Stimulated activated CD4-positive, alpha-beta T cell treated with anti-CD3 and anti-CD28 coated beads, TNF-alpha, amount 100 ng/mL, for 4 hours (primary cell): ENCODE results near the gene SLC38A10.

Experiments used
- DNase-seq, 3 experiments: peaks; one replicate each; pipeline ENCODE4 v3.0.0-alpha.2; 2020; ENCODE audit warnings: low read depth in 3 of 3

The SLC38A10 gene

DNA sequence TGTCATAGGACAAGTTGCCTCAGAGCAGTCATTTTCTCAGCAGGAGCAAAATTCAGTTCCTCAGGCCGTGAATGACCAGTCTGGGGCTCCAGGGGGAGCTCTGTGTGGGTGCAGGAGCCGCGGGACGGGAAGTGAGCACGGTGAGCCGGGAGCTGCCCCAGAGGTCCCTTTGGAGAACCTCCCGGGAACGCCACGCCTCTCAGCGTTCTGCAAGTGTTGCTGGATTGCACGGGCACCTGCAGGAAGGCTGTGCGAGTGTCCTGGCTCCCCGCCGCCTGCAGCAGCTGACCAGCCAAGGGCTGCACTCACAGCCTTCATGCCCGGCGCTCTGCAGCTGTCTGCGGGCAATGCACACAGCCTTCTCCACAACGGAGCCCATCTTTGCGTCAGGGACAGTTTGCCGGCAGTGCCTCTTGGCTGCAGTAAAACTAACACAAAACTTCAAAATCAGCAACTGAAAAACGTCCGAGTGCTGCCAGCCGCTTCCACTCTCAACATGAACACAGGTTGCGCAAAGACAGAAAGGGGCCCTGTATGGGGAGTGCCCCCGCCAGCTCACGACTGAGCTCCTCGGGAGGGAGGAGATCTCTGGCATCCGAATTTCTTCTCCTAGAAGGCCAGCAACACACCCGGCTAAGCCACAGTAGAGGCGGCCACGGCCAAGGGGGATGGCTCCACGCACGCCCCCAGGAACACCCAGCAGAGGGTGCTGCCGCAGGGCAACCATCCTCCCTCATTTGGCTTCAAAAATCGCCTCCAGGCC is 40.0 kb downstream of the SLC38A10 start:
- DNase-seq, result no peak

DNA sequence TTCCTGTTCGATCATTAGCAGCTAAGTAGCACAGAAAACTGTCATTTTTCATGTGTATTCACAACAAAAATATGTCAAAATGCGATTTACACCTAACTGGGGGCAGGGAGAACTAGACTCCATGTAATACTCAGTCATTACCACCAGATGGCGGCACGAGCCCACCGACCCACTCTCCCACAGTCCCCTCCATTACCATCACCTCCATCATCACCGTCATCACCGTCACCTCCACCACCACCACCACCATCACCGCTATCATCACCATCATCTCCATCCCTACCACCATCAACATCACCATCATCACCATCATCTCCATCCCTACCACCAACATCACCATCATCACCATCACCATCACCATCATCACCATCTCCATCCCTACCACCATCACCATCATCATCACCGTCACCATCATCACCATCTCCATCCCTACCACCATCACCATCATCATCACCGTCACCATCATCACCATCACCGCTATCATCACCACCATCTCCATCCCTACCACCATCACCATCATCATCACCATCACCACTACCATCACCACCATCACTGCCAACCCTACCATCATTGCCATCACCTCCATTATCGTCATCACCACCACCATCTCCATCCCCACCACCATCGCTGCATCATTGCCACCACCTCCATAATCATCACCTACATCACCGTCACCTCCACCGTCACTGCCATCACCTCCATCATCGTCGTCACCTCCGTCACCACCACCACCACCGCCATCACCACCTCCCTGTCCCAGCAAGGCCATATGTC is 41.6 kb downstream of the SLC38A10 start:
- DNase-seq, result peak in 2 of 3 experiments; percentile 36 to 38

- DNase-seq, result no peak
These were observed 42.1 kb downstream of the SLC38A10 start for GRCh38 chr17:81252987-81253329.

DNA sequence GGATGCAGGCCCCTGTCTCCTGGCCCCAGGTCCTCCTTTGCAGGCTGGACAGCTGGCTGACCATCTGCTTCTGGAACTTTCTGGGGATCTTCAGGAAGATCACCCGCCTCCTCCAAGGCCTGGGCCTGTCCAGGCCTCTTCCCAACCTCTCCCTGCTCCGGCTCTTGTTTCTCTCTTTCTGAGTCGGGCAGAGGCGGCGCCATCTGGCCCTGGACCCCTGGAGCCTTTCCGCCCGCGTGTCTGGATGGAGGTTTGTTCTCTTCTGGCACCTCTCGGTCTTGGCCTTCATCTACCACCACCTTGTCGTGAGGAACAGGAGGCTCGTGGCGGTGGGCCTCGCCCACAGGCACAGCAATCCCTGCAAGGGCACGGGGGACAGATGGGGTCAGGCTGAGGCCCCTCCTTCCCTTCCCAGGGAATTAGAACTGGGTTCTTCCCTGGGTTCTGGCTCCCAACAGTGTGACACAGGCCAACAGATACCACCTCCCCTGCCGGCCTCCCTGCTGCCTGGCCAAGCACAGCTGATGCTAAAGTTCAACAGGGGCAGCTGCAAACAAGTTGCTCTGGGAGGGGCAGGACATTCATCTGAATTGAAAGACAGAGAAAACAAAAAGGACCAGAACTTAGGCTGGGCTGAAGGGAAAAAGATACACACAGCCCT is 42.7 kb downstream of the SLC38A10 start:
- no peak for DNase-seq

- no peak for DNase-seq
These were observed 43.3 kb downstream of the SLC38A10 start for GRCh38 chr17:81251709-81252301.

- no peak for DNase-seq
These were observed 43.9 kb downstream of the SLC38A10 start for GRCh38 chr17:81251094-81251708.

- DNase-seq, result no peak
These were observed 44.6 kb downstream of the SLC38A10 start for GRCh38 chr17:81250286-81251093.

DNA sequence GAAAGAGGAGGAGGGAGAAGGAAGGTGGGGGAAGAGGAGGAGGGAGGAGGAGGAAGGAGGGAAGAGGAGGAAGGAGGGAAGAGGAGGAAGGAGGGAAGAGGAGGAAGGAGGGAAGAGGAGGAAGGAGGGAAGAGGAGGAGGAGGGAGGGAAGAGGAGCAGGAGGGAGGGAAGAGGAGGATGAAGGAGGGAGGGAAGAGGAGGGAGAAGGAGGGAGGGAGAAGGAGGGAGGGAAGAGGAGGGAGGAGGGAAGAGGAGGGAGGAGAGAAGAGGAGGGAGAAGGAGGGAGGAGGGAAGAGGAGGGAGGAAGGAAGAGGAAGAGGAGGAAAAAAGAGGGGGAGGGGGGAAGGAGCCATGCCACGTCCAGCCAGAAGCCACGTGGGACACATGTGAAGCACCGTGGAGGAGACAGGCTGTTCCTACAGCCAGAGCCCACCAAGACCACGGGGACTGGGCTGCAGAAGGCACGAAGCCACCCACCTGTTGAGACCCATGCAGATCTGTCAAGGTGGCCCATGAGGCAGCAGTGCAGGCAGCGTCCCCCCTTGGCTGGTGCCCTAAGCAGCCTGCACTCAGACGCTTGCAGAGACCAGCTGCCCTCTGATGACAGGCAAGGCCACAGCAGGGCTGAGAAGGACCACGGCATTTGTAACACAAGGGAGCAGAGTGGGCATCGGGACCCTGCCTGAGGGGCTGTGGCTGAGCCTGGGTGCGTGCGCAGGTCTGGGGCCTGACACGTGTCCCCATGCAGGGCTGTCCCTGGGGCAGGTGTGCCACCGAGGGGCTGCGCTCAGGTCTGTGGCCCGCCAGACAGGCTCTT is 45.7 kb downstream of the SLC38A10 start:
- no peak for DNase-seq

DNA sequence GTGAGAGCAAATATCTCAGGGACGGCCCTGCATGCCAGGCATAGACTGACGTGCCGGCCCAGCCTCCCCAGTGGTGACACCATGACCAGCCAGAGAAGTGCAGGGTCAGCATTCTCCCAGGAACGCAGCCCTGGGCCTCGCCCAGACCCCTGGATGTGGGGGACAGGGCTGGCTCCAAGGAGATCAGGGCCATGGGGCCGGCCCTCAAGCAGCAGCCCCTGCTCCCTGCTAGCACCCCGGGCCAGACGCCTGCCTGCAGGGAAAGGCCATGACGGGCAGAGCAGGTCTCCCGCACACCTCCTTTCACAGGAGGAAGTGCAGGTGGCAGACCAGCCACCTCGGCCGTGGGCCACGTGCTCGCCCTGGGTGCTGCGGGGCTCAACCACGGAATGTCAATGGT is 46.5 kb downstream of the SLC38A10 start:
- DNase-seq, result no peak

- no peak for DNase-seq
These were observed 47.6 kb downstream of the SLC38A10 start for GRCh38 chr17:81247339-81247990.

DNA sequence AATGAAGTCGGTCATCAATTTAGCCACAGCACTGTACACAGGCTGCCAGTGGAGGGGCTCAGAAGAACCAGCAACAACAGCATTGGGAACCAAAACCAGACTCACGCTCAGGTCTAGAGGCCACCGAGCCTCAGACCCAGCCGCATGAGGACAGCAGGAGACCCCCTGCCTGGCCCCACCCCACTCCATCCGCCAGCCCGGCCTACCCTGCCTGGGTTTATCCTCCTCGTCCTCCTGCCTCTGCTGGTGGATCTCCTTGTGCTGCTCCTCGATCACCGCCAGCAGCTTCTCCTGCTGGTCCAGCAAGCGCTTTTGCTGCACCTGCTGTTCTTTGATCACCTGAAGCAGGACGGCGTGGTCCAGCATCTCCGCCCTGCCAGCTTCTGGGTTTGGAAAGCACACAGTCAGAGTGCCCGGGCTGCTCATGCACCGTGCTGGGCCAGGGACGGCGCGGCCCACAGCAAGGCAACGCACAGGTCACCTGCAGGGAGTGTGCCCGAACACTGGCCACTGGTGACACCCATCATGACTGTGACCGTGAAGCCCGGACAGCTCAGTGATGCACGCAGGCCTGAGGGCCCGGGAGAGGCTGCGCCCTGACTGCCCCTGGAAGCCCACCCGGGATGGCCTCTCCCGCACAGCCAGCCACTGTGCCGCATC is 48.3 kb downstream of the SLC38A10 start:
- DNase-seq, result no peak

GRCh38 chr17:81246343-81246670 is 48.8 kb downstream of the SLC38A10 start:
- no peak for DNase-seq

DNA sequence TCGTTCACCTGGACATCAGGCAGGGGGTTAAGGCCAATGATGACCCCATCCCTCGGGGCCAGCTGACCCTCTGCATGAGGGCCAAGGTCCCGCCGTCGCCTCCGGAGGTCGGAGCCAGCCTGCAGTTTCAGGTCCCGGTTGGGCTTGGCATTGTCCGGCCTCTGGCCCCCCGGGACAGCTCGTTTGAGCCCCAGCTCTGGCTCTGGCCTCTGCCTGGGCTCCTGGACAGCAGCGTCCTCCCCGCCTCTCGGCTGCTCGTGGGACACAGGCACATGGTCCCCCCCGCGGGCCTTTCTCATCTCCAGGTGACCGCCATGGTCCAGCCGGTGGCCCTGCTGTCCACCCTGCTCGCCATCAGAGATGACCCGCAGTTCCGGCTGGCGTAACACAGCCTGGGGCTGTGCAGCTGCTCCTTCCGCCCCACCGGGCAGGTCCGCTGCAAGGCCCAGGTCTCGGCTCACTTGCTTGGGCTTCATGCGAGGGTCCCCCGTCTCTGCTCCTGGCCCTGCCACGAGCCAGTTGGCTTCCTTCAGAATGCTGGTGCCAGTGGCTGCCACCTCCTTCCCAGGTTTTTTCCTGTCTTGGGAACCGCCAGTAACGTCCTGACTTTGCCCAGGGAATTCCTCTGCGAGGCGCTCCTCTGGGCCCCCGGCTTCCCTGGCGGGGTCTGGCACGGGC is 49.3 kb downstream of the SLC38A10 start:
- DNase-seq, result no peak

GRCh38 chr17:81245024-81245664 is 50.0 kb downstream of the SLC38A10 start:
- no peak for DNase-seq

DNA sequence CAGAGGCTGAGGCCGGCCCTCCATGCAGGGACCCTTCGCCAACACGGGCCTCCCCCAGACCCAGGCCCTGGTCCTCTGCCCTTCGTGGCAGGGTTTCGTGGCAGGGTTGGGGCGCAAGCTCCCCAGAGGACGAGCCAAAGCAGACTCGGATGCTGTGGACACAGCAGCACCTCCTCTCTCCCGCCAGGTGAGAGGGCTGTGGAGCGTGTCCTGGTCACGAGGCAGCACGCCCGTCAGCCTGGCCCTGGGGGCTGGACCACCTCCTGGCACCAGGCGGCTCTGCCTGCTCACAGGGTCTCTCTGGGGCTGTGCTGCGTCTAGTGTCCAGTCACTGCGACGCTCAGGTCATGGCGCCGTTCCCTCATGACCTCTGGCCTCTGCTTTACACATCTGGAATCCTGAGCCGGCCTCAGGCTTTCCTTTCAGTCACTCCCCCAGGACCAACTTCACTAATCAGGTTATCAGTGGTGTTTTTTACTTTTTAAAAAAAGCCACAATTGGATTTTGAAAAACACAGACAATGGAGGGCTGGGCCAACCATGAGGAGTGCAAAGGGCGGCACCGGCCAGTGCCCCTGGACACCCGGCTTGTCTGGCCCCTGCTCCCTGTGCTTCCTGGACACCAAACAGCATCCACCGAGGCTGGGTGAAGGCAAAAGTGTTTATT is 50.6 kb downstream of the SLC38A10 start:
- no peak for DNase-seq

DNA sequence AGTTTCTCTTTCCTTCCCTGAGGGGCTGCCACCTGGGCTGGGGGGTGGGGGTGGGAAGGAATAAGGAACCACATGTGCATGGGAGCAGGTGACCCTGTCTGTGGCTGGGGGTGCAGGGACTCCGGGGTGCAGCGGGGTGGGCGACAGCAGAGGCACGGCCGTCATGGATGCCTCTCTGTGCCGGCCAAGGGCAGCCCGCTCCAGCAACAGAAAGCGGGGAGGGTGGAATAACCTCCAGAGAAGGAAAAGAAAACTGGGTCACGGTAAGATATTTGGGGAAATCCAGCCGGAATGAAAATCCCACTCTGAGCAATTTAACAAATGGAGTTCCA is 51.8 kb downstream of the SLC38A10 start:
- DNase-seq, result no peak

GRCh38 chr17:81242421-81243332 is 52.4 kb downstream of the SLC38A10 start:
- DNase-seq, result no peak
